GM19023 (cell line): ENCODE data around the gene DCAF12.
"Not testable (repeated sequence)": the region's sequence is repeated elsewhere in the genome, so short reads cannot be mapped to it uniquely, and the experiment has no call there.

ENCODE experiments used
- ATAC-seq: cut with Tn5 transposase; IDR thresholded peaks from one replicate; pipeline ENCODE4 v1.9.1; 2021; ENCODE audit warnings: mild to moderate bottlenecking, moderate library complexity; ENCODE audit not compliant: unreplicated experiment

DCAF12 gene

DNA sequence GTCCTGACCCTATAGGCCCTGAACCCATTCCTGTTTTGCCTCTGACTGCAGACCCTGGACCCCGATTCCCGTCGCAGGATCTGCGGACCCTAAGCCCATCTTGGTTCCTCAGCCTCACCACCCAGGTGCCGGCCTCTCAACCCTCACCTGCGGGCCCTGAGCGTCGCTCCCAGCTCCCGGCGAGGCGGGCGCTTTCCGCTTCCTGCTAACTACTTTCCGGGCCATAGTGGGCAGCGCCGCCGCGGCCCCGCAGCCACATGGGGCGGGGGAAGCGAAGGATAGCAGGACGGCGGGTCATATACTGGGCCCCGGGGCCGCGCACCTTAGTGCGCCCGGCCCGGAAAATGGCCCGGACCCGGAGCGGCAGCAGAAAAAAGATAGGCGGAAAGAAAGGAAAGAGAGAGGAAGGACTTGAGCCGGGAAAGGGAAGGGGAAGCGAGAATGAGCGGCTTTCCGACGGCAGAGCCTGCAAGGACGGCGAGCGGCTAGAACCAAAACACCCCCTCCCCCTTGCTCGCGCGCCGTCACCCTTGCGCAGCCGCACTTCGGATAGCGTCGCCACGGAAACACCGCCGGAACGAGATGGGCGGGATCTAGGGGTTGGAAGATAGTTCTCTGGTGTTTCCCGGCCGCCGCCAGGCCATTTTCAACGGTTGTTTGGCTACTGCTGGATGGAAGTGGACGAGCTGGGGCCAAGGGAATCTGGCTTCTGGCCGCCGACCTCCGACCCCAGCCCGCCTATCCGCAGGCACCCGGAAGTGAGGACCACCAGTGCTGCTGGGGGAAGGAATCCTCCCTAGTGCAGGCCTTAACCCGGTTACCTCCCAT, at the start of gene DCAF12:
Gene DCAF12, minus strand, starts transcription at position 492 of the 828 bp plus-strand sequence. Its CDS starts 267 bp downstream, at position 225.
- ATAC-seq = peak; percentile 90

- no peak for ATAC-seq
Observed at GRCh38 chr9:34176089-34176488, 49.6 kb upstream of the DCAF12 start.

GRCh38 chr9:34171753-34172535, 45.4 kb upstream of the DCAF12 start:
- ATAC-seq = no peak

- ATAC-seq = no peak
Observed at GRCh38 chr9:34170237-34170991, 43.9 kb upstream of the DCAF12 start.

GRCh38 chr9:34169125-34169524, 42.6 kb upstream of the DCAF12 start:
- no peak for ATAC-seq

DNA sequence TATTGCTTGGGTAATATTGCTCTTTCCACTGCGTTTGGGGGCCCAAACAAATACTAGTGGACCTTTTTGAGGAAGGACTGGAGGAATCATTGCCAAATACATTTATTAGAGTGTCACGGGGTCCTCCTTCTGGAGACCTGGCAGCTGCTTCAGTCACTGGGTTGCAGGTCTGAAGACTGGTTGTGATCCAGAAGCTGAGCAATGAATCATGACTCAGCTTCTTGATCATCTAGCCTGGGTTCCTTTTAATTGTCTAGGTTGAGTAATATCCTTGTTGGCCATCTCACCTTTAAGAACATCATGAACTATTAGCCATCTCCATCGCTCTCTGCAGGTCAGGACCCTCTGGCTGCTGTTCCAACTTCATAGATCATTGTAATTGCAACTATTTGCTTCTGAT, 36.9 kb upstream of the DCAF12 start:
- ATAC-seq = no peak

DNA sequence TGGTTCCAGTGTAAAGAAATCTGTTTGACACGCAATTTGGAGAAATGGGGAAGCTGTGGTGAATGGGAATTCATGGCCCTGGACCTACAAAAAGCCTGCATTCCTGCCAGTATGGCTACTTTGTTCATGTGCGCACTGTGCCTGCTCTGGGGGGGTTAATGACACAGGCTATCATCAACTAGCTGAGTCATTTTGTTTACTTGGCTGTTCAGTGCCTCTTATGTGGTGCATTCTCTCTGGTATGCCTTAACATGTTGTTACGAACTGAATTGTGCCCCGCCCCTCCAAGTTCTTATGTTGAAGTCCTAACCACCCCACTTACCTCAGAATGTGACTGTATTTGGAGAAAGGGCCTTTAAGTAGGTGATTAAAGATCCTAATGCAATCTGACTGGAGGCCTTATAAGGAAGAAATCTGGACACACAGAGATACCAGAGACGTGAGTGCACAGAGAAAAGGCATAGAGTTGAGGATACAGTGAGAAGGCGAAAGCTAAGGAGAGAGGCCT, 31.9 kb upstream of the DCAF12 start:
- no peak for ATAC-seq

- no peak for ATAC-seq
Observed at GRCh38 chr9:34157898-34158297, 31.4 kb upstream of the DCAF12 start.

DNA sequence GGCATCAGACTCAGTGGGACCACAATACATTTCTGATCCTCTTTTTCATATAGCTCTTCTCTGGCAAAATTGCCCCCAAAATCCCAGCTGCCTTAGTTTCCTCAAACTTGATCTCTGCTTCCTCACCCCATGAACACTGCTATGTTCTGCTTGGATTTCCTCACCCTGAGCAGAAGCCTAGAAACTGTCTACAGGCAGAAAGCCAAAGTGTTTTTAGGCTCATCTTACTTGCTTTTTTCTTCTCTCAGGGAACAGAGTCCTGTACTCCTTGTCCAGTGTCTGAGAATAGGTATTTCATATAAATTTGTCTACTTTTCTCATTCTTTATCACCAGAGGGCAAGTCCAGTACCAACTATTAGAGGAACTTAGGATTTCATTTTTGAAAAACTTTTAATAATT, 30.8 kb upstream of the DCAF12 start:
- ATAC-seq = no peak

DNA sequence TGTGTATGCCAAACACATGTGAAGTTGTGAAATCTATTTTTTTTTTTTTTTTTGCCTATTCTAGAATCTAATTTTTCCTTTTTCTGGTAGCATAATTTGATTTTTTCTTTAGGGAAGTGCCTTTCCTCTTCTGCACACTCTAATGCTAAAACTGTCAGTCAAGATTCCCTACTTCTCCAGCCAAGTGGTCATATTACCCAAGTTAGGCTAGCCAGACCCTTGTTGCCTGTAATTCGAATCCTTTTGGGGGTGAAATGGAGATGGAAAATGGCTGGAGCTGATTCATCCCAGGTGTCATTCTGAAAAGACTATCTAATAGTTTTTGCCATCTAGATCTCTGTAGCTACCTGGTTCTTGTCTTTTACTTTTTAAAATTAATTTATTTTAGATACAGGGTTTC, 27.6 kb upstream of the DCAF12 start:
- ATAC-seq = no peak

DNA sequence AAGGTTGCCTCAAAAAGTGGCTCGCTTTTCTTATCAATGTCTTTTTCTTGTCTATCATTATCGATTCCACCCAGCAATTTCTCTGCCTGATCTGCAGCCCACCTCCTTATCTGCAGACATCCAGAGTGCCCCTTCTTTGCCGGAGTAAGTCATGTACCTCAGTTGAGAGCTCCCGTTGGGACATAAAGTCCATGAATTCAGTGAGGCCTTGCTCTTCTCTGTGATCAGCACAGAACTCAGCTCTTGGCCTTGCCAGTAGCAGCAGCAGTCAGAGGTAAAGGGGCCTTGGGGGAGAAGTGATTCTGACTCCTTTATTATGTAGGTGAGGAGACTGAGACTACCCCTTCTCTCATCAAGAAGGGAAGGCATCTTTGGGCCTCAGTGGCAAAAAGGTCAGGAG, 24.9 kb upstream of the DCAF12 start:
- ATAC-seq = no peak

GRCh38 chr9:34145165-34145564, 18.7 kb upstream of the DCAF12 start:
- ATAC-seq = no peak

DNA sequence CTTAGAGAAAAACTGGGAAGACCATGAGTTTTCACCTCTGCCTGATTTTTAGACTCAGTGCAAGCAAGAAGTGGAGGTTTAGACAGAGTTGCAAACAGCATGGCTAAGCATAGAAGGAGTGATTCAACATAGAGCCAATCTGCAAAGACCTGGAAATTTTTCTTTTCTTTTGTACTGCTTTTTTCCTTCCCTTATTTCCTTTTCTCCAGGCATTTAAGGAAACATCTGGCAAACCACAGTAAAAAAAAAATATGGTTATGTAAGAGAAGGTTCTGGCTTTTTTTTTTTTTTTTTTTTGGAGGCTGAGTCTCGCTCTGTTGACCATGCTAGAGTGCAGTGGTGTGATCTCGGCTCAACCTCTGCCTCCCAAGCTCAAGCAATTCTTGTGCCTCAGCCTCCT, 16.6 kb upstream of the DCAF12 start:
- no peak for ATAC-seq

- no peak for ATAC-seq
Observed at GRCh38 chr9:34140853-34141252, 14.4 kb upstream of the DCAF12 start.

- no peak for ATAC-seq
Observed at GRCh38 chr9:34139477-34140146, 13.1 kb upstream of the DCAF12 start.

GRCh38 chr9:34138644-34139043, 12.1 kb upstream of the DCAF12 start:
- not testable (repeated sequence) for ATAC-seq

GRCh38 chr9:34134521-34134920, 8.0 kb upstream of the DCAF12 start:
- no peak for ATAC-seq

DNA sequence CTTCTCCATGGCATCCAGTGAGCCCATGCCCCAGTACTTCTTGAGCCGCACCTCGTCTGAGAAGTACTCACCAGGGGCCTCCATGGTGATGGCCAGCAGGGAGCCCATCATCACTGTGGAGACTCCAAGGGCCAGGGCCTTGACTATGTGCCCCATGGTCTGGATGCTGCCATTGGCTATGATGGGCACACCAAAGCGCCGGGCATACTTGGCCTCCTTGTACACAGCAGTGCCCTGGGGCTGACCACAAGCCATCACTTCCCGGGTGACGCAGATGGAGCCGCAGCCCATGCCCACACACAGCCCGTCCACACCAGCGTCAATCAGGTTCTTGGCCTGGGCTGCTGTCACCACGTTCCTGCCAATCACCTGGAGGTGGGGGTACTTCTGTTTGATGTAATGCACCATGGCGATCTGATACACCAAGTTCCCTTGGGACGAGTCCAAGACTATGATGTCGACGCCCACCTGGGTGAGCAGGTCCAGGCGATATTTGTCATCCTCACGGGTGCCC, 7.0 kb upstream of the DCAF12 start:
- no peak for ATAC-seq

- no peak for ATAC-seq
Observed at GRCh38 chr9:34131571-34131970, 5.1 kb upstream of the DCAF12 start.
